Measurements from ENCODE around the gene NANS.
A peak's percentile ranks its signal among the peaks of the same experiment; 100 is the strongest.
"Not testable (repeated sequence)": the region's sequence is repeated elsewhere in the genome, so short reads cannot be mapped to it uniquely, and the experiment has no call there.

The NANS gene
- 32.9 to 51.2 reads per million in 2 donors for total RNA-seq

- DNase-seq, result peak; percentile 88
Measured at GRCh38 chr9:98056269-98057137, at the start of gene NANS. Gene NANS, plus strand, starts transcription at chr9:98056732. Its CDS starts 77 bp downstream, at chr9:98056809.

GRCh38 chr9:98007251-98007928, 49.1 kb upstream of the NANS start:
- DNase-seq, result no peak

GRCh38 chr9:98008764-98009163, 47.8 kb upstream of the NANS start:
- no peak for DNase-seq

GRCh38 chr9:98009437-98009836, 47.1 kb upstream of the NANS start:
- no peak for DNase-seq

GRCh38 chr9:98009936-98010335, 46.6 kb upstream of the NANS start:
- no peak for DNase-seq

- no peak for DNase-seq
Measured at GRCh38 chr9:98010445-98010844, 46.1 kb upstream of the NANS start.

- no peak for DNase-seq
Measured at GRCh38 chr9:98011122-98011521, 45.4 kb upstream of the NANS start.

- DNase-seq, result no peak
Measured at GRCh38 chr9:98016137-98016680, 40.3 kb upstream of the NANS start.

GRCh38 chr9:98017306-98017705, 39.2 kb upstream of the NANS start:
- DNase-seq, result no peak

GRCh38 chr9:98018347-98018746, 38.2 kb upstream of the NANS start:
- no peak for DNase-seq

GRCh38 chr9:98019098-98019497, 37.4 kb upstream of the NANS start:
- DNase-seq, result no peak

- not testable (repeated sequence) for DNase-seq
Measured at GRCh38 chr9:98019869-98020268, 36.7 kb upstream of the NANS start.

GRCh38 chr9:98020476-98021145, 35.9 kb upstream of the NANS start:
- no peak for DNase-seq

GRCh38 chr9:98021306-98022040, 35.1 kb upstream of the NANS start:
- DNase-seq, result no peak

- no peak for DNase-seq
Measured at GRCh38 chr9:98022447-98022846, 34.1 kb upstream of the NANS start.

GRCh38 chr9:98024702-98025101, 31.8 kb upstream of the NANS start:
- no peak for DNase-seq

- no peak for DNase-seq
Measured at GRCh38 chr9:98031169-98031568, 25.4 kb upstream of the NANS start.

- DNase-seq, result no peak
Measured at GRCh38 chr9:98031935-98032334, 24.6 kb upstream of the NANS start.

- peak; percentile 96 for DNase-seq
Measured at GRCh38 chr9:98034593-98035546, 21.7 kb upstream of the NANS start.

- no peak for DNase-seq
Measured at GRCh38 chr9:98037357-98037756, 19.2 kb upstream of the NANS start.

GRCh38 chr9:98038958-98039357, 17.6 kb upstream of the NANS start:
- no peak for DNase-seq

Data from T-helper 9 cell (primary cell).